Loucy (cell line): ENCODE results near the gene ATP10A.

ENCODE experiments used
- H2AFZ ChIP-seq: fragments of 200-600 bp; sonication (generic); 2 replicates; pipeline ENCODE4 v1.6.0; 2016; ENCODE audit warnings: antibody characterized with exemption, mild to moderate bottlenecking, low read length, moderate library complexity
- H3F3A ChIP-seq: fragments of 200-600 bp; 2 replicates; pipeline ENCODE4 v1.6.0; 2016; ENCODE audit warnings: antibody characterized with exemption, low read depth, mild to moderate bottlenecking
- H3K27me3 ChIP-seq: fragments of 200-600 bp; sonication (generic); 2 replicates; pipeline ENCODE4 v1.6.1; 2014; ENCODE audit warnings: low read length, mild to moderate bottlenecking; ENCODE audit not compliant: insufficient read depth, poor library complexity, severe bottlenecking
- H3K36me3 ChIP-seq: fragments of 200-600 bp; sonication (generic); 2 replicates; pipeline ENCODE4 v1.6.1; 2016; ENCODE audit warnings: low read length; ENCODE audit not compliant: insufficient read depth
- H3K4me1 ChIP-seq: fragments of 200-600 bp; sonication (generic); 2 replicates; pipeline ENCODE4 v1.5.1; 2014; ENCODE audit warnings: low read length, mild to moderate bottlenecking; ENCODE audit not compliant: insufficient read depth, poor library complexity, severe bottlenecking
- H3K4me2 ChIP-seq: fragments of 200-600 bp; sonication (generic); 2 replicates; pipeline ENCODE4 v1.6.0; 2014; ENCODE audit warnings: antibody characterized with exemption, low read length, low read depth, mild to moderate bottlenecking; ENCODE audit not compliant: poor library complexity, severe bottlenecking
- H3K4me3 ChIP-seq: fragments of 200-600 bp; sonication (generic); 2 replicates; pipeline ENCODE4 v1.5.1; 2014; ENCODE audit warnings: low read length, mild to moderate bottlenecking, mixed read lengths; ENCODE audit not compliant: poor library complexity, severe bottlenecking
- H3K79me2 ChIP-seq: fragments of 200-600 bp; sonication (generic); 2 replicates; pipeline ENCODE4 v1.6.1; 2014; ENCODE audit warnings: low read length; ENCODE audit not compliant: insufficient read depth
- H3K9ac ChIP-seq: fragments of 200-600 bp; sonication (generic); 2 replicates; pipeline ENCODE4 v1.6.0; 2014; ENCODE audit warnings: mild to moderate bottlenecking, low read depth, low read length, moderate library complexity; ENCODE audit not compliant: poor library complexity, severe bottlenecking
- H3K9me2 ChIP-seq: fragments of 200-600 bp; sonication (generic); replicated peaks from 2 replicates; pipeline ENCODE4 v1.6.1; 2016; ENCODE audit warnings: low read depth, low read length, mixed read lengths
- H3K9me3 ChIP-seq: fragments of 200-600 bp; sonication (generic); 2 replicates; pipeline ENCODE4 v1.6.1; 2014; ENCODE audit warnings: mild to moderate bottlenecking, antibody characterized with exemption, low read length, low read depth; ENCODE audit not compliant: insufficient read depth
- H4K20me1 ChIP-seq: fragments of 200-600 bp; sonication (generic); 2 replicates; pipeline ENCODE4 v1.6.0; 2014; ENCODE audit warnings: antibody characterized with exemption, low read length, mild to moderate bottlenecking; ENCODE audit not compliant: insufficient read depth, poor library complexity, severe bottlenecking
- CTCF ChIP-seq: fragments of 200-600 bp; sonication (generic); conservative IDR thresholded peaks from 2 replicates; pipeline ENCODE4 v1.5.1; 2014; ENCODE audit warnings: mild to moderate bottlenecking, antibody characterized with exemption, low read length
- EZH2phosphoT487 ChIP-seq: fragments of 200-600 bp; IDR thresholded peaks from 2 replicates; pipeline ENCODE4 v1.6.1; 2018; ENCODE audit warnings: antibody characterized with exemption, mild to moderate bottlenecking, moderate library complexity, borderline replicate concordance

ATP10A gene

DNA sequence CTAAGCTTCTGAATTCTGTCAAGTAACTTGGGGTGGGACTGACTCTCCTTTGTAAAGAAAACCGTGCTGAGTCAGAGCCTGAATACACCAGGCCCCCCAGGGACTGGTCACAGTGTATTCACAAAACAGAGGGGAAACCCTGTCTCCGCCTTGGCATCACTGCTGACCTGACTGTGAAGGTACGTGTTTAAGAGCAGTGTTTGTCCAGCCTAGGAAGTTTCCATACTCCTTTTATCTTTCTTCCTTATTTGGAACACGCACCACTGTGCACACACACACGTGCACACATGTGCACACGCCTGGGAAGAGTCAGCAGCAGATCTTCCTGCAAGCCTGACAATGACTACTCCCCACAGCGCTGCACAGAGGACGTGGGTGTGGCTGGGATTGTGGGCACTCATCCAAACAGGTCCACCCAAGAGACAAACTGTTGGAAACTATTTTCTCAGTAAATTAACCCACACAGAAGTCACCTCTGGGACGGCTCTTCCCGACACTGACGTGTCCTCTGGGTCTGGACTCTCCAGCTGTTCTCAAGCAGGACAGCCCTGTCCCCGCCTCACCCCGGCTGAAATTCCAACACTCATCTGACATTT is 87.7 kb downstream of the ATP10A start:
- Histone ChIP-seq H3K79me2 (no peaks in the 10 kb centered on the region), H3K36me3 (no peaks in the 10 kb centered on the region), H3K9ac (no peak overlapping the region), H3K4me3 (no peak overlapping the region), H4K20me1 (no peaks in the 10 kb centered on the region), H2AFZ (no peak overlapping the region), H3K4me1 (no peaks in the 10 kb centered on the region), H3F3A (no peaks in the 10 kb centered on the region), H3K4me2 (no peak overlapping the region), H3K9me2 (no peaks in the 10 kb centered on the region), H3K9me3 (peaks cover 5% of the 10 kb centered on the region; the same call in 1 of the 2 replicates), H3K27me3 (no peaks in the 10 kb centered on the region)
- TF ChIP-seq EZH2phosphoT487 (no peak), CTCF (no peak)

DNA sequence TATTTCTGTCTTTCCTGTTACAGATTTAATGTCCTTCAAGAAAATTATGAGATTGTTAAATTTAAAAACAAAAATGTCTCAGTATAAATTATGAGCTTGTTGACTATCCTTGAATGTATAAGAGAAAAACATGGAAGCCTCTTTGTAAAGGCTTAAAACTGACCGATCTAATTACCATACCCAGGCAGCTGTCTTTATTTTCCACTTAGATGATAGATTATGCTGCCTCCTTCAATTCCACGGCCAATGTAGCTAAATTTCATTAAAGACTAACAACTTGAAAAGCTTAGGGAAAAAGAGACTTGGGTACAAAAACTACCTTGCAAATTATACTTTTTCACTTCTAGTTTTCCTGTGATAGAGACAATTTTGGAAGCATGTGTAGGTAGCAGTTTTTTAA is 88.3 kb downstream of the ATP10A start:
- no peaks in the 10 kb centered on the region for H3K27me3 ChIP-seq
- peaks cover 5% of the 10 kb centered on the region; the same call in 1 of the 2 replicates for H3K9me3 ChIP-seq
- TF ChIP-seq EZH2phosphoT487 = no peak
- no peak for TF ChIP-seq CTCF
- H3K9ac ChIP-seq = no peak overlapping the region
- no peak overlapping the region for H3K4me3 ChIP-seq
- H3K36me3 ChIP-seq = no peaks in the 10 kb centered on the region
- no peaks in the 10 kb centered on the region for H4K20me1 ChIP-seq
- H3K79me2 ChIP-seq = no peaks in the 10 kb centered on the region
- no peaks in the 10 kb centered on the region for H3F3A ChIP-seq
- H3K4me1 ChIP-seq = no peaks in the 10 kb centered on the region
- H3K4me2 ChIP-seq = no peak overlapping the region
- H3K9me2 ChIP-seq = no peaks in the 10 kb centered on the region
- no peak overlapping the region for H2AFZ ChIP-seq

DNA sequence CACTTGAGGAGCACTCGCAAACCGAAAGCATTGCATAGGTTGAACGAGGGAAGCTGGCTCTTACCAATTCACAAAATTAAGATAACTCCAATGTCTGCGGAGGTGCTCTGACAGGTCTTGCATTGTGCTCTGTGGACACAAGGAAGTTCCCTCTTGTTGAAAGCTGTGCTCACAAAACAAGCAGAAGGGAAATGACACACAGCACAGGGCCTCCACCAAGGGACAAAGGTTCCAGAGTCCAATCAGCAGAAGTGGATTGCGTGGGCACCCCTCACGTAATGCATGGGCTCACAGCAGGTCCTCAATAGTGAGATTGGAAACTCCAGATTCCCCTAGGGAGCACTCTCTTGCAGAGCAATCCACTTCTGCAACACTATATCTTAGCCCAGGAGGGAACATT is 89.9 kb downstream of the ATP10A start:
- H3K9me3 ChIP-seq = peaks cover 10% of the 10 kb centered on the region; the same call in 1 of the 2 replicates
- no peaks in the 10 kb centered on the region for H3K9me2 ChIP-seq
- no peaks in the 10 kb centered on the region for H3K36me3 ChIP-seq
- no peaks in the 10 kb centered on the region for H4K20me1 ChIP-seq
- H3K4me1 ChIP-seq = no peaks in the 10 kb centered on the region
- no peak overlapping the region for H2AFZ ChIP-seq
- H3K4me2 ChIP-seq = no peak overlapping the region
- no peaks in the 10 kb centered on the region for H3K27me3 ChIP-seq
- no peak overlapping the region for H3K4me3 ChIP-seq
- no peaks in the 10 kb centered on the region for H3K79me2 ChIP-seq
- no peak overlapping the region for H3K9ac ChIP-seq
- TF ChIP-seq CTCF (no peak), EZH2phosphoT487 (no peak)
- no peaks in the 10 kb centered on the region for H3F3A ChIP-seq
